WTC11 (cell line): Measurements from ENCODE around the gene RPL22L1. TPM values are rescaled to one million over a fixed set of nuclear protein-coding genes. Genes with fewer than 3 reads are reported as not detected.
"Not testable (repeated sequence)": the region's sequence is repeated elsewhere in the genome, so short reads cannot be mapped to it uniquely, and the experiment has no call there.

Experiments used
- ATAC-seq: fragments of 200-7000 bp; cut with Tn5 transposase; 2 replicates; pipeline ENCODE4 v1.10.0; 2021; ENCODE audit warnings: mild to moderate bottlenecking, moderate library complexity
- CTCF ChIA-PET: fragments of 300-600 bp; sonication (Branson Sonifier 250); formaldehyde crosslinking; loops from one replicate; lab custom pipeline; 2021; ENCODE audit warnings: antibody characterized with exemption; lab: Charles Lee
- POLR2A ChIA-PET: fragments of 350-600 bp; sonication (Branson Sonifier 250); formaldehyde crosslinking; loops from one replicate; lab custom pipeline; 2021; ENCODE audit warnings: antibody characterized with exemption; lab: Charles Lee
- DNase-seq: peaks from one replicate; pipeline ENCODE4 v3.0.0; 2021; ENCODE audit warnings: low spot score
- H3K27ac Mint-ChIP-seq: 2 replicates; pipeline ENCODE4 v1.8.0; 2021; ENCODE audit warnings: mixed read lengths
- H3K27me3 Mint-ChIP-seq: 2 replicates; pipeline ENCODE4 v1.8.0; 2021; ENCODE audit warnings: low read depth, mild to moderate bottlenecking, moderate library complexity, mixed read lengths
- H3K36me3 Mint-ChIP-seq: 2 replicates; pipeline ENCODE4 v1.8.0; 2021; ENCODE audit warnings: mixed read lengths
- H3K4me1 Mint-ChIP-seq: 2 replicates; pipeline ENCODE4 v1.8.0; 2022; ENCODE audit warnings: mixed read lengths
- H3K4me3 Mint-ChIP-seq: 2 replicates; pipeline ENCODE4 v1.8.0; 2021; ENCODE audit warnings: mild to moderate bottlenecking, moderate library complexity, mixed read lengths
- H3K9me3 Mint-ChIP-seq: 2 replicates; pipeline ENCODE4 v1.8.0; 2021; ENCODE audit warnings: mixed read lengths
- ATF1 ChIP-seq: sonication (generic); formaldehyde crosslinking; IDR thresholded peaks from 2 replicates; pipeline ENCODE4 v1.8.1; 2023; ENCODE audit warnings: mild to moderate bottlenecking, moderate library complexity, missing genetic modification reagents
- ELF4 ChIP-seq: sonication (generic); formaldehyde crosslinking; IDR thresholded peaks from 2 replicates; pipeline ENCODE4 v1.8.1; 2022; ENCODE audit warnings: low read depth, mild to moderate bottlenecking, moderate library complexity, missing genetic modification reagents
- EMX1 ChIP-seq: fragments of 250-450 bp; sonication (Bioruptor Pico); IDR thresholded peaks from 2 replicates; pipeline ENCODE4 v1.8.0; 2021; ENCODE audit warnings: mild to moderate bottlenecking
- FOXK1 ChIP-seq: sonication (generic); formaldehyde crosslinking; IDR thresholded peaks from 2 replicates; pipeline ENCODE4 v1.8.0; 2022; ENCODE audit warnings: mild to moderate bottlenecking, moderate library complexity, missing genetic modification reagents
- GTF2I ChIP-seq: fragments of 250-450 bp; sonication (Bioruptor Pico); conservative IDR thresholded peaks from 2 replicates; pipeline ENCODE4 v1.4.0; 2021; ENCODE audit warnings: mild to moderate bottlenecking
- JAZF1 ChIP-seq: fragments of 250-450 bp; sonication (Bioruptor Pico); IDR thresholded peaks from 2 replicates; pipeline ENCODE4 v1.9.0; 2021; ENCODE audit warnings: moderate library complexity, mild to moderate bottlenecking, inconsistent platforms
- MYBL2 ChIP-seq: sonication (generic); formaldehyde crosslinking; IDR thresholded peaks from 2 replicates; pipeline ENCODE4 v1.8.1; 2023; ENCODE audit warnings: mild to moderate bottlenecking, moderate library complexity, missing genetic modification reagents
- NR1H2 ChIP-seq: sonication (generic); formaldehyde crosslinking; IDR thresholded peaks from 2 replicates; pipeline ENCODE4 v1.9.0; 2021; ENCODE audit warnings: mild to moderate bottlenecking, moderate library complexity, missing genetic modification reagents
- SMAD3 ChIP-seq: sonication (generic); formaldehyde crosslinking; IDR thresholded peaks from 2 replicates; pipeline ENCODE4 v1.8.0; 2022; ENCODE audit warnings: missing genetic modification reagents, mild to moderate bottlenecking, borderline replicate concordance
- TEAD4 ChIP-seq: sonication (generic); formaldehyde crosslinking; IDR thresholded peaks from 2 replicates; pipeline ENCODE4 v1.8.0; 2022; ENCODE audit warnings: mild to moderate bottlenecking, missing genetic modification reagents
- ZNF121 ChIP-seq: sonication (generic); formaldehyde crosslinking; IDR thresholded peaks from 2 replicates; pipeline ENCODE4 v1.8.0; 2023; ENCODE audit warnings: missing genetic modification reagents
- ZNF263 ChIP-seq: sonication (generic); formaldehyde crosslinking; IDR thresholded peaks from 2 replicates; pipeline ENCODE4 v1.8.1; 2022; ENCODE audit warnings: low read depth, mild to moderate bottlenecking, moderate library complexity, missing genetic modification reagents
- ZNF671 ChIP-seq: fragments of 250-450 bp; sonication (Bioruptor Pico); IDR thresholded peaks from 2 replicates; pipeline ENCODE4 v1.8.0; 2021; ENCODE audit warnings: mild to moderate bottlenecking
- total RNA-seq: library from RNA; stranded (reverse); gene quantifications from 3 replicates; pipeline ENCODE4 v1.2.3, GENCODE V29; 2021
- TF ChIP-seq, protein P1 (sequence below): fragments of 250-450 bp; sonication (Bioruptor Pico); IDR thresholded peaks from 2 replicates; pipeline ENCODE4 v1.9.0; 2021; ENCODE audit warnings: mild to moderate bottlenecking, borderline replicate concordance
- TF ChIP-seq, protein P2 (sequence below): sonication (generic); formaldehyde crosslinking; conservative IDR thresholded peaks from 2 replicates; pipeline ENCODE4 v1.8.1; 2022; ENCODE audit warnings: mild to moderate bottlenecking, missing genetic modification reagents
- TF ChIP-seq, protein P3 (sequence below): sonication (generic); formaldehyde crosslinking; IDR thresholded peaks from 2 replicates; pipeline ENCODE4 v1.8.1; 2023; ENCODE audit warnings: mild to moderate bottlenecking, missing genetic modification reagents, moderate library complexity
- TF ChIP-seq, protein P4 (sequence below): sonication (generic); formaldehyde crosslinking; IDR thresholded peaks from 2 replicates; pipeline ENCODE4 v1.8.1; 2023; ENCODE audit warnings: mild to moderate bottlenecking, missing genetic modification reagents
- TF ChIP-seq, protein P5 (sequence below): sonication (generic); formaldehyde crosslinking; IDR thresholded peaks from 2 replicates; pipeline ENCODE4 v1.8.1; 2022; ENCODE audit warnings: mild to moderate bottlenecking, missing genetic modification reagents, moderate library complexity, borderline replicate concordance
- TF ChIP-seq, protein P6 (sequence below): fragments of 250-450 bp; sonication (Bioruptor Pico); conservative IDR thresholded peaks from 2 replicates; pipeline ENCODE4 v1.9.0; 2021; ENCODE audit warnings: mild to moderate bottlenecking
- TF ChIP-seq, protein P7 (sequence below): sonication (generic); formaldehyde crosslinking; IDR thresholded peaks from 2 replicates; pipeline ENCODE4 v1.8.0; 2022; ENCODE audit warnings: mild to moderate bottlenecking, missing genetic modification reagents

RPL22L1 gene
- total RNA-seq, 1 experiment from 2014 or later = 169 TPM

DNA sequence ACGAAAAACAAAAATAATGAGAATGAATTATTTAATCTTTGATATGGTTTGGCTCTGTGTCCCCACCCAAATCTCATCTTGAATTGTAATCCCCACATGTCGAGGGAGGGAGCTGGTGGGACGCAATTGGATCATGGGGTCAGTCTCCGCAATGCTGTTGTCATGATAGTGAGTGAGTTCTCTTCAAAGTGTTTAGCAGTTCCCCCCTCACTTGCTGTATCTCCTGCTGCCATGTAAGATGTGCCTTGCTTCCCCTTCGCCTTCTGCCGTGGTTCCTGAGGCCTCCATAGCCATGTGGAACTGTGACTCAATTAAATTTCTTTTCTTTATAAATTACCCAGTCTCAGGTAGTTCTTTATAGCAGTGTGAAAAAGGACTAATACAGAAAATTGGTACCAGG, 26.3 kb upstream of the RPL22L1 start:
- CTCF ChIA-PET = not testable (repeated sequence)

DNA sequence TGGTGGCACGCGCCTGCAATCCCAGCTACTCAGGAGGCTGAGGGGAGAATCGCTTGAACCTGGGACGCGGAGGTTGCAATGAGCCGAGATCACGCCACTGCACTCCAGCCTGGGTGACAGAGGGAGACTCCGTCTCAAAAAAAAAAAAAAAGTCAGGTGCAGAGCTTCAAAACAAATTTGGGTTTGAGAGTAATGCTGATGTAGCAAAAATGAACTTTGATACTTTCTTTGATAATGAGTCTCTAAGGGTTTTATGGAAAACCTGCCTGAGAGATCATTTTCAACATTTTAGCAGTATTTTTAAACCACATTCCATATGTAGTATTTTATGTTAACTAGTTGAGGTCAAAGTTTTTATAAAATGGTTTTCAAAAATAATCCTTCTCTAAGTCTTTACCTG, 23.9 kb upstream of the RPL22L1 start:
- ChIA-PET CTCF (no interaction called here), POLR2A (no interaction called here)
- Mint-ChIP-seq H3K9me3 (peaks cover 26% of the 10 kb centered on the region), H3K4me1 (no peaks in the 10 kb centered on the region), H3K27me3 (no peaks in the 10 kb centered on the region), H3K36me3 (peaks cover 26% of the 10 kb centered on the region), H3K27ac (no peak overlapping the region), H3K4me3 (no peak overlapping the region)
- ATAC-seq (no peak), DNase-seq (no peak)
- TF ChIP-seq MYBL2 (CRISPR knock-in tag) = no peak
- no peak for TF ChIP-seq ATF1 (CRISPR knock-in tag)
- no peak for TF ChIP-seq EMX1
- no peak for TF ChIP-seq ZNF121 (CRISPR knock-in tag)
- TF ChIP-seq, protein P1, sequence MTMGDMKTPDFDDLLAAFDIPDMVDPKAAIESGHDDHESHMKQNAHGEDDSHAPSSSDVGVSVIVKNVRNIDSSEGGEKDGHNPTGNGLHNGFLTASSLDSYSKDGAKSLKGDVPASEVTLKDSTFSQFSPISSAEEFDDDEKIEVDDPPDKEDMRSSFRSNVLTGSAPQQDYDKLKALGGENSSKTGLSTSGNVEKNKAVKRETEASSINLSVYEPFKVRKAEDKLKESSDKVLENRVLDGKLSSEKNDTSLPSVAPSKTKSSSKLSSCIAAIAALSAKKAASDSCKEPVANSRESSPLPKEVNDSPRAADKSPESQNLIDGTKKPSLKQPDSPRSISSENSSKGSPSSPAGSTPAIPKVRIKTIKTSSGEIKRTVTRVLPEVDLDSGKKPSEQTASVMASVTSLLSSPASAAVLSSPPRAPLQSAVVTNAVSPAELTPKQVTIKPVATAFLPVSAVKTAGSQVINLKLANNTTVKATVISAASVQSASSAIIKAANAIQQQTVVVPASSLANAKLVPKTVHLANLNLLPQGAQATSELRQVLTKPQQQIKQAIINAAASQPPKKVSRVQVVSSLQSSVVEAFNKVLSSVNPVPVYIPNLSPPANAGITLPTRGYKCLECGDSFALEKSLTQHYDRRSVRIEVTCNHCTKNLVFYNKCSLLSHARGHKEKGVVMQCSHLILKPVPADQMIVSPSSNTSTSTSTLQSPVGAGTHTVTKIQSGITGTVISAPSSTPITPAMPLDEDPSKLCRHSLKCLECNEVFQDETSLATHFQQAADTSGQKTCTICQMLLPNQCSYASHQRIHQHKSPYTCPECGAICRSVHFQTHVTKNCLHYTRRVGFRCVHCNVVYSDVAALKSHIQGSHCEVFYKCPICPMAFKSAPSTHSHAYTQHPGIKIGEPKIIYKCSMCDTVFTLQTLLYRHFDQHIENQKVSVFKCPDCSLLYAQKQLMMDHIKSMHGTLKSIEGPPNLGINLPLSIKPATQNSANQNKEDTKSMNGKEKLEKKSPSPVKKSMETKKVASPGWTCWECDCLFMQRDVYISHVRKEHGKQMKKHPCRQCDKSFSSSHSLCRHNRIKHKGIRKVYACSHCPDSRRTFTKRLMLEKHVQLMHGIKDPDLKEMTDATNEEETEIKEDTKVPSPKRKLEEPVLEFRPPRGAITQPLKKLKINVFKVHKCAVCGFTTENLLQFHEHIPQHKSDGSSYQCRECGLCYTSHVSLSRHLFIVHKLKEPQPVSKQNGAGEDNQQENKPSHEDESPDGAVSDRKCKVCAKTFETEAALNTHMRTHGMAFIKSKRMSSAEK (CRISPR knock-in tag) = no peak
- TF ChIP-seq, protein P2, sequence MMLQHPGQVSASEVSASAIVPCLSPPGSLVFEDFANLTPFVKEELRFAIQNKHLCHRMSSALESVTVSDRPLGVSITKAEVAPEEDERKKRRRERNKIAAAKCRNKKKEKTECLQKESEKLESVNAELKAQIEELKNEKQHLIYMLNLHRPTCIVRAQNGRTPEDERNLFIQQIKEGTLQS (CRISPR knock-in tag) = no peak
- no peak for TF ChIP-seq SMAD3 (CRISPR knock-in tag)
- TF ChIP-seq, protein P3, sequence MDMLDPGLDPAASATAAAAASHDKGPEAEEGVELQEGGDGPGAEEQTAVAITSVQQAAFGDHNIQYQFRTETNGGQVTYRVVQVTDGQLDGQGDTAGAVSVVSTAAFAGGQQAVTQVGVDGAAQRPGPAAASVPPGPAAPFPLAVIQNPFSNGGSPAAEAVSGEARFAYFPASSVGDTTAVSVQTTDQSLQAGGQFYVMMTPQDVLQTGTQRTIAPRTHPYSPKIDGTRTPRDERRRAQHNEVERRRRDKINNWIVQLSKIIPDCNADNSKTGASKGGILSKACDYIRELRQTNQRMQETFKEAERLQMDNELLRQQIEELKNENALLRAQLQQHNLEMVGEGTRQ (CRISPR knock-in tag) = no peak
- no peak for TF ChIP-seq FOXK1
- TF ChIP-seq, protein P4, sequence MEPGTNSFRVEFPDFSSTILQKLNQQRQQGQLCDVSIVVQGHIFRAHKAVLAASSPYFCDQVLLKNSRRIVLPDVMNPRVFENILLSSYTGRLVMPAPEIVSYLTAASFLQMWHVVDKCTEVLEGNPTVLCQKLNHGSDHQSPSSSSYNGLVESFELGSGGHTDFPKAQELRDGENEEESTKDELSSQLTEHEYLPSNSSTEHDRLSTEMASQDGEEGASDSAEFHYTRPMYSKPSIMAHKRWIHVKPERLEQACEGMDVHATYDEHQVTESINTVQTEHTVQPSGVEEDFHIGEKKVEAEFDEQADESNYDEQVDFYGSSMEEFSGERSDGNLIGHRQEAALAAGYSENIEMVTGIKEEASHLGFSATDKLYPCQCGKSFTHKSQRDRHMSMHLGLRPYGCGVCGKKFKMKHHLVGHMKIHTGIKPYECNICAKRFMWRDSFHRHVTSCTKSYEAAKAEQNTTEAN (CRISPR knock-in tag) = no peak
- TF ChIP-seq JAZF1 (CRISPR knock-in tag) = no peak
- TF ChIP-seq, protein P5, sequence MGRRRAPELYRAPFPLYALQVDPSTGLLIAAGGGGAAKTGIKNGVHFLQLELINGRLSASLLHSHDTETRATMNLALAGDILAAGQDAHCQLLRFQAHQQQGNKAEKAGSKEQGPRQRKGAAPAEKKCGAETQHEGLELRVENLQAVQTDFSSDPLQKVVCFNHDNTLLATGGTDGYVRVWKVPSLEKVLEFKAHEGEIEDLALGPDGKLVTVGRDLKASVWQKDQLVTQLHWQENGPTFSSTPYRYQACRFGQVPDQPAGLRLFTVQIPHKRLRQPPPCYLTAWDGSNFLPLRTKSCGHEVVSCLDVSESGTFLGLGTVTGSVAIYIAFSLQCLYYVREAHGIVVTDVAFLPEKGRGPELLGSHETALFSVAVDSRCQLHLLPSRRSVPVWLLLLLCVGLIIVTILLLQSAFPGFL = no peak
- TF ChIP-seq ZNF263 (CRISPR knock-in tag) = no peak
- TF ChIP-seq NR1H2 = no peak
- TF ChIP-seq ZNF671 (CRISPR knock-in tag) = no peak
- TF ChIP-seq ELF4 (CRISPR knock-in tag) = no peak
- TF ChIP-seq TEAD4 (CRISPR knock-in tag) = no peak
- TF ChIP-seq, protein P6, sequence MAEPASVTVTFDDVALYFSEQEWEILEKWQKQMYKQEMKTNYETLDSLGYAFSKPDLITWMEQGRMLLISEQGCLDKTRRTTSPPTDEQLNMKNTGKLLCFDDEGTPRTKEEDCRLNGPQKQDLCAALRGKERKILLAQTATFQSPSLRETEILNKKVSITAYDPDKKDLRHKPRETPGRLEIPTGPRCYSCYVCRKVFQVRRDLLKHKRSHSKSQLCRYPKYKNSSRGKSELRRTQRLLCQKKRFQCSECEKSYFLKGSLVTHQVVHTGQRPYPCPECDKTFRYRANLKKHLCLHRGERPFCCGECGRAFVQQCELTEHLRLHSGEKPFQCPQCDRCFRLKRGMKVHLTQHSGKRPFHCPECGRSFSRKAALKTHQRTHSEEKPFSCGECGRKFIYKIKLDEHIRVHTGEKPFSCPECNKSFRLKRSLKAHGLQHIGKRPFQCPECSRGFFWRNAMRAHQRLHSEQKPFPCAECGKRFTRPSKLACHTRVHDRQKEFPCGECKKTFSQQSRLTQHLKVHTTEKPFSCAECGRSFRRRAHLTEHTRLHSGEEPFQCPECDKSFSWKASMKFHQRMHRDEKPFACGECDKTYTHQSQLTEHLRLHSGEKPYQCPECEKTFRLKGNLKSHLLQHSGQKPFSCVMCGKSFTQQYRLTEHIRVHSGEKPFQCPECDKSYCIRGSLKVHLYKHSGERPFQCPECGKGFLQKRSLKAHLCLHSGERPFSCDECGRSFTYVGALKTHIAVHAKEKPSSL (CRISPR knock-in tag) = no peak
- TF ChIP-seq GTF2I (CRISPR knock-in tag) = no peak
- TF ChIP-seq, protein P7, sequence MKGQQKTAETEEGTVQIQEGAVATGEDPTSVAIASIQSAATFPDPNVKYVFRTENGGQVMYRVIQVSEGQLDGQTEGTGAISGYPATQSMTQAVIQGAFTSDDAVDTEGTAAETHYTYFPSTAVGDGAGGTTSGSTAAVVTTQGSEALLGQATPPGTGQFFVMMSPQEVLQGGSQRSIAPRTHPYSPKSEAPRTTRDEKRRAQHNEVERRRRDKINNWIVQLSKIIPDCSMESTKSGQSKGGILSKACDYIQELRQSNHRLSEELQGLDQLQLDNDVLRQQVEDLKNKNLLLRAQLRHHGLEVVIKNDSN (CRISPR knock-in tag) = no peak

More for the DNA sequence above, 26.3 kb upstream of the RPL22L1 start:
- ATAC-seq, H3K4me1 Mint-ChIP-seq, POLR2A ChIA-PET, H3K4me3 Mint-ChIP-seq, H3K27me3 Mint-ChIP-seq, H3K27ac Mint-ChIP-seq, DNase-seq: not testable (repeated sequence)
- Mint-ChIP-seq H3K9me3 (peaks cover 26% of the 10 kb centered on the region), H3K36me3 (peaks cover 26% of the 10 kb centered on the region)
